Measurements from ENCODE around the gene TPRG1.

DNA sequence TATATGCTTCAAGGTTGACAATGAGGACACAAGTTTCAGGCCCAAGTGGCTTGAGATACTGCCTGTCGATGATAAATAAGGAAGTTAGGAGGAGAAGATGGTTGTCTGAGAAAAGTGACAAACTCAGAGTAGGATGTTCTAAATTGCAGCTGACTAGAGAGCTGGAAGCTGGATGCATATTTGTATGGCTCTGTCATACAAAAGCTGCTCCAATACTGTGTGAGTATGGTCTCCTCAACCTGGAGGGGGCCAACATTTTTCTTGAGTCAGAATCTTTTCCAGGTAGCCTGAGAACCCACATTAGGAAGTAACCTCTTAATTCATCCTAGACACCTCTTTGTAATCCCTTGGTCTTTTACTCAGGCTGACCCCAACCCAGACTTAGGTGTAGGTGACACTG lies 28.4 kb upstream of the TPRG1 start:
- TF ChIP-seq GATA2 (IDR thresholded peaks at IDR 0.05; ENCODE audit: low read depth, low read length), result no peak
- TF ChIP-seq GATA3 (IDR thresholded peaks at IDR 0.05; ENCODE audit: low read depth, low read length), result no peak

Measured in SH-SY5Y (cell line).